ENCODE measurements around the gene KHDC4.

The KHDC4 gene

GRCh38 chr1:155971910-155972809, 37.9 kb upstream of the KHDC4 start:
- no peak for TF ChIP-seq POLR2A (IDR thresholded peaks at IDR 0.05; ENCODE audit: extremely low read depth, insufficient read length)
- DNase-seq (ENCODE audit: low read depth) = no peak
- H3K4me3 ChIP-seq (ENCODE audit: low read depth, low read length) = peak overlapping the region; percentile 50

- peak; percentile 95 for DNase-seq (ENCODE audit: low read depth)
- H3K4me3 ChIP-seq (ENCODE audit: low read depth, low read length) = peak overlapping the region; percentile 59
- peak; percentile 99 for TF ChIP-seq MYC (IDR thresholded peaks at IDR 0.05; ENCODE audit: low read depth, low read length)
- TF ChIP-seq, protein P1, sequence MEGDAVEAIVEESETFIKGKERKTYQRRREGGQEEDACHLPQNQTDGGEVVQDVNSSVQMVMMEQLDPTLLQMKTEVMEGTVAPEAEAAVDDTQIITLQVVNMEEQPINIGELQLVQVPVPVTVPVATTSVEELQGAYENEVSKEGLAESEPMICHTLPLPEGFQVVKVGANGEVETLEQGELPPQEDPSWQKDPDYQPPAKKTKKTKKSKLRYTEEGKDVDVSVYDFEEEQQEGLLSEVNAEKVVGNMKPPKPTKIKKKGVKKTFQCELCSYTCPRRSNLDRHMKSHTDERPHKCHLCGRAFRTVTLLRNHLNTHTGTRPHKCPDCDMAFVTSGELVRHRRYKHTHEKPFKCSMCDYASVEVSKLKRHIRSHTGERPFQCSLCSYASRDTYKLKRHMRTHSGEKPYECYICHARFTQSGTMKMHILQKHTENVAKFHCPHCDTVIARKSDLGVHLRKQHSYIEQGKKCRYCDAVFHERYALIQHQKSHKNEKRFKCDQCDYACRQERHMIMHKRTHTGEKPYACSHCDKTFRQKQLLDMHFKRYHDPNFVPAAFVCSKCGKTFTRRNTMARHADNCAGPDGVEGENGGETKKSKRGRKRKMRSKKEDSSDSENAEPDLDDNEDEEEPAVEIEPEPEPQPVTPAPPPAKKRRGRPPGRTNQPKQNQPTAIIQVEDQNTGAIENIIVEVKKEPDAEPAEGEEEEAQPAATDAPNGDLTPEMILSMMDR (IDR thresholded peaks at IDR 0.05; ENCODE audit: low read depth, low read length) = no peak
- TF ChIP-seq, protein P2, sequence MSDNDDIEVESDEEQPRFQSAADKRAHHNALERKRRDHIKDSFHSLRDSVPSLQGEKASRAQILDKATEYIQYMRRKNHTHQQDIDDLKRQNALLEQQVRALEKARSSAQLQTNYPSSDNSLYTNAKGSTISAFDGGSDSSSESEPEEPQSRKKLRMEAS (IDR thresholded peaks at IDR 0.05; ENCODE audit: low read depth, low read length) = peak; percentile 97
These were observed 36.4 kb upstream of the KHDC4 start for GRCh38 chr1:155970531-155971167.

DNA sequence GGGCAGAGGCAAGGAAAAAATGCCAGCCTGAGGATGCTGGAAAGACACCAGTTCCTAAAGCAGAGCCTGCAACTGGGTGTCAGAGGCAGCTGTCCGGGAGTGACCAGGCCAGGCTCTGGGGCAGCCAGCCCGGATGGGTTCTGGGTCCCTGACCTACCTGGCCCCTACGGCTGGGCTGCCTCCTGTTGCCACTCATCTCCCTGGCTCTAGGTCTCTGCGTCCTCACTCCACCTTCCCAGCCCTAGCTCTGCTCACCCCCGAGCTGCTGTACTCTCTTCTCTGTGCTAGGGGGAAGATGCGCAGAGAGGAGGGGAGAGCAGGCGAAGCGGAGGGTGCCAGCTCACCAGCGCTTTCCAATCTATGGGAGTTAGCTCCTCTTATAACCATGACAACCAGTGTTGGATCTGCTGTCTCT, 35.2 kb upstream of the KHDC4 start:
- TF ChIP-seq MYC (IDR thresholded peaks at IDR 0.05; ENCODE audit: low read depth, low read length) (no peak), POLR2A (IDR thresholded peaks at IDR 0.05; ENCODE audit: extremely low read depth, insufficient read length) (no peak)
- TF ChIP-seq, protein P1 (IDR thresholded peaks at IDR 0.05; ENCODE audit: low read depth, low read length) = no peak
- TF ChIP-seq, protein P2 (IDR thresholded peaks at IDR 0.05; ENCODE audit: low read depth, low read length) = no peak
- no peak for DNase-seq (ENCODE audit: low read depth)
- peak overlapping the region; percentile 59 for H3K4me3 ChIP-seq (ENCODE audit: low read depth, low read length)

GRCh38 chr1:155968670-155969069, 34.5 kb upstream of the KHDC4 start:
- H3K4me3 ChIP-seq (ENCODE audit: low read depth, low read length) = peak overlapping the region; percentile 28
- TF ChIP-seq POLR2A (IDR thresholded peaks at IDR 0.05; ENCODE audit: extremely low read depth, insufficient read length) (no peak), MYC (IDR thresholded peaks at IDR 0.05; ENCODE audit: low read depth, low read length) (no peak)
- TF ChIP-seq, protein P1 (IDR thresholded peaks at IDR 0.05; ENCODE audit: low read depth, low read length) = no peak
- TF ChIP-seq, protein P2 (IDR thresholded peaks at IDR 0.05; ENCODE audit: low read depth, low read length) = no peak
- DNase-seq (ENCODE audit: low read depth) = no peak

DNA sequence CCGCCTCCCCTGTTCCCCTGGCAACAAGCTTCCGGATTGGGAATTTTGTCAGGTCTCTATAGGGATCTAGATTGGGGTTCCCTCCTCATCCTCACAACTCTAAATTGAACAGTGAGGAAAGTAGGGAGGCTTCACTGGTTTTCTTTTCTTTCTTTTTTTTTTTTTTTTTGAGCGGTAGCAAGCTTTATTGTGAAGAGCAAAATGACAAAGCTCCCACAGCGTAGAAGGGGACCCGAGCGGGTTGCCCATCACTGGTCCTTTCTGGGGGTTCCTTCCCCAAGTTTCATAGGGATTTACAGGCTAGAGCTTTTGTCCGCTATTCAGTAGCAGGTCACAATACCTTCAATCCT, 33.8 kb upstream of the KHDC4 start:
- TF ChIP-seq, protein P2 (IDR thresholded peaks at IDR 0.05; ENCODE audit: low read depth, low read length) = no peak
- TF ChIP-seq MYC (IDR thresholded peaks at IDR 0.05; ENCODE audit: low read depth, low read length) (no peak), POLR2A (IDR thresholded peaks at IDR 0.05; ENCODE audit: extremely low read depth, insufficient read length) (no peak)
- TF ChIP-seq, protein P1 (IDR thresholded peaks at IDR 0.05; ENCODE audit: low read depth, low read length) = no peak
- peak overlapping the region; percentile 28 for H3K4me3 ChIP-seq (ENCODE audit: low read depth, low read length)

DNA sequence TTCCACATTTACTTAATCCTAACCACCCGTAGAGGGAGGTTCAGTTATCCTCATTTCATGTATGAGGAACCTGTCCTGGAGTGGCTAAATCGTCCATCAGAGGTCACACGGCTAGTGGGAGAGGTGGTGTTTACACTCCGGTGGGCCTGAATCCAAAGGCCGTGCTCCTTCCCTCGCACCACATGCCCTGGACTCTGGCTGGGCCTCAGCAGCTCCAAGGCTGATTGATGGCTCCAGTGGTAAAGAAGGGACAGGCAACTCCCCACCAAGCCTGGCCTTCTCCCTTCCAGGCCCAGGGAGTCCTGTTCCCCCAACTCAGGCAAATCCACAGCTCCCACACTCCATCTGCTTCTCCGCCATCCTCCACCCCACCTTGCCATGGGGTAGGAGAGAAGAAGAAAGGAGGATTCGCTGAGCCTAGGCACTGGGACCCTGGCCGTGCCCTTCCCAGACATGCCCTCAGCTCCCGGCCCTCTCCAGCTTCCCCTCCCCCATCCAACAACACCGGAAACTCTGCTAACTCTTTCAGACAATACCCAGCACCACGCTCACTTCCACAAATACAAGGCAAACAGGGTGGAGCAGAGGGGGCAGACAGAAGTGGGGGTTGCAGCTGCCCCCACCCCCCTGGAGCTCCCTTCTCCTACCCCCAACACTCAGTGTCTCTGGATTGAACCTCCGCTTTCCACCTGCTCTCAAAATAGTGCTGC, 33.3 kb upstream of the KHDC4 start:
- peak overlapping the region; percentile 28 for H3K4me3 ChIP-seq (ENCODE audit: low read depth, low read length)
- TF ChIP-seq, protein P2 (IDR thresholded peaks at IDR 0.05; ENCODE audit: low read depth, low read length) = no peak
- no peak for TF ChIP-seq MYC (IDR thresholded peaks at IDR 0.05; ENCODE audit: low read depth, low read length)
- TF ChIP-seq, protein P1 (IDR thresholded peaks at IDR 0.05; ENCODE audit: low read depth, low read length) = no peak
- no peak for TF ChIP-seq POLR2A (IDR thresholded peaks at IDR 0.05; ENCODE audit: extremely low read depth, insufficient read length)
- DNase-seq (ENCODE audit: low read depth) = peak; percentile 56

More for the DNA sequence above, 33.8 kb upstream of the KHDC4 start:
- DNase-seq (ENCODE audit: low read depth) = no peak
